Spinal cord (tissue), 10 donors: ENCODE measurements around the gene POGLUT3. TPM values are rescaled to one million over a fixed set of nuclear protein-coding genes. Genes with fewer than 3 reads are reported as not detected.

Source experiments
- DNase-seq, 6 donors: peaks; one replicate each; pipeline versions ENCODE4 v3.0.0 to v3.0.0-alpha.2; 2013 to 2015; ENCODE audit warnings: low spot score in 6 of 6, low read depth in 4 of 6
- H3K27ac ChIP-seq: one replicate; pipeline ENCODE4 v1.5.1; 2013; ENCODE audit warnings: low read depth, low read length, control low read depth
- H3K27me3 ChIP-seq: one replicate; pipeline ENCODE4 v1.6.1; 2013; ENCODE audit warnings: low read length; ENCODE audit not compliant: control insufficient read depth, insufficient read depth
- H3K36me3 ChIP-seq: one replicate; pipeline ENCODE4 v1.6.1; 2013; ENCODE audit warnings: low read length; ENCODE audit not compliant: control insufficient read depth, insufficient read depth
- H3K4me1 ChIP-seq: one replicate; pipeline ENCODE4 v1.6.1; 2013; ENCODE audit warnings: low read length; ENCODE audit not compliant: control insufficient read depth, insufficient read depth
- H3K4me3 ChIP-seq: one replicate; pipeline ENCODE4 v1.5.1; 2013; ENCODE audit warnings: low read depth, low read length, control low read depth
- H3K9me3 ChIP-seq: one replicate; pipeline ENCODE4 v1.6.1; 2013; ENCODE audit warnings: low read length; ENCODE audit not compliant: control insufficient read depth, insufficient read depth
- WGBS: methylation state at CpG from one replicate; pipeline ENCODE4 v1.1.5; 2013; ENCODE audit warnings: missing lambda C conversion rate; ENCODE audit not compliant: insufficient coverage; 5-methylcytosine and 5-hydroxymethylcytosine counted together
- long read RNA-seq, 4 donors: transcript quantifications; one replicate each; lab custom pipeline, GENCODE V29; 2026
- polyA plus RNA-seq, 2 donors: library from polyadenylated mRNA; unstranded; fragments of 120-200 nt; gene quantifications; one replicate each; pipeline ENCODE4 v1.2.1, GENCODE V29; 2013; ENCODE audit not compliant: insufficient read length in 2 of 2
- total RNA-seq, 2 donors: library from RNA; depleted of rRNA in 1 of 2; stranded (reverse); fragments of 120-200 nt in 1 of 2; fragments of >200 nt in 1 of 2; gene quantifications; one replicate each; pipeline versions ENCODE4 v1.2.3 to v1.2.4, GENCODE V29; 2013 to 2014
- donor health status: healthy.

Gene POGLUT3
- total RNA-seq (10 to 100 TPM; 38.0 to 44.4 TPM), polyA plus RNA-seq (10 to 100 TPM; 17.5 to 19.0 TPM)
- long read RNA-seq, donor 1, full-length matches to known transcripts, result 4 of 4 reads
- long read RNA-seq, donor 1, partial matches to known transcripts, result 0 of 4 reads
- long read RNA-seq, donor 1, other reads (novel, unspliced or antisense), result 0 of 4 reads
- long read RNA-seq, donor 2, full-length matches to known transcripts, result 5 of 5 reads
- long read RNA-seq, donor 2, partial matches to known transcripts, result 0 of 5 reads
- long read RNA-seq, donor 2, other reads (novel, unspliced or antisense), result 0 of 5 reads
- long read RNA-seq, donor 3, partial matches to known transcripts, result 5 of 5 reads
- long read RNA-seq, donor 3, other reads (novel, unspliced or antisense), result 0 of 5 reads
- long read RNA-seq, donor 4, full-length matches to known transcripts, result 16 of 40 reads
- long read RNA-seq, donor 4, partial matches to known transcripts, result 24 of 40 reads
- long read RNA-seq, donor 4, other reads (novel, unspliced or antisense), result 0 of 40 reads

- Histone ChIP-seq H3K27me3 (no peaks in the 10 kb centered on the region), H3K9me3 (no peaks in the 10 kb centered on the region), H3K4me3 (peak within 1 kb of the TSS; percentile 73), H3K36me3 (no peaks in the 10 kb centered on the region), H3K4me1 (peaks cover 14% of the 10 kb centered on the region), H3K27ac (peak within 1 kb of the TSS; percentile 93)
- DNase-seq, result peak in 5 of 6 donors; percentile 26 to 82 (median 38)
- under 1% methylated on average over 84 of the region's 84 CpGs for WGBS
Measured at GRCh38 chr11:108498046-108498815, at the start of gene POGLUT3. TSS of gene POGLUT3 (minus strand) at chr11:108498384. CDS start at chr11:108498366, 18 bp downstream.

GRCh38 chr11:108545909-108546501 is 47.8 kb upstream of the POGLUT3 start:
- H3K36me3 ChIP-seq, result no peaks in the 10 kb centered on the region
- H3K4me3 ChIP-seq, result no peak overlapping the region
- H3K4me1 ChIP-seq, result no peaks in the 10 kb centered on the region
- no peak for DNase-seq
- H3K27ac ChIP-seq, result no peak overlapping the region
- 76% methylated on average over 5 of the region's 5 CpGs for WGBS
- H3K27me3 ChIP-seq, result no peaks in the 10 kb centered on the region
- H3K9me3 ChIP-seq, result no peaks in the 10 kb centered on the region

- WGBS, result 68% methylated on average over 5 of the region's 5 CpGs
- Histone ChIP-seq H3K4me3 (no peak overlapping the region), H3K36me3 (no peaks in the 10 kb centered on the region), H3K9me3 (no peaks in the 10 kb centered on the region), H3K4me1 (no peaks in the 10 kb centered on the region), H3K27ac (no peak overlapping the region), H3K27me3 (no peaks in the 10 kb centered on the region)
- DNase-seq, result no peak
Measured at GRCh38 chr11:108543316-108543964, 45.3 kb upstream of the POGLUT3 start.

- Histone ChIP-seq H3K27ac (no peak overlapping the region), H3K4me3 (no peak overlapping the region), H3K36me3 (no peaks in the 10 kb centered on the region), H3K27me3 (no peaks in the 10 kb centered on the region), H3K4me1 (no peaks in the 10 kb centered on the region), H3K9me3 (no peaks in the 10 kb centered on the region)
- no peak for DNase-seq
Measured at GRCh38 chr11:108541531-108541930, 43.3 kb upstream of the POGLUT3 start.

GRCh38 chr11:108538502-108538901 is 40.3 kb upstream of the POGLUT3 start:
- Histone ChIP-seq H3K27ac (no peak overlapping the region), H3K36me3 (no peaks in the 10 kb centered on the region), H3K27me3 (no peaks in the 10 kb centered on the region), H3K4me3 (no peak overlapping the region), H3K4me1 (no peaks in the 10 kb centered on the region), H3K9me3 (no peaks in the 10 kb centered on the region)
- no peak for DNase-seq
- 50% methylated on average over 1 of the region's 4 CpGs for WGBS

GRCh38 chr11:108538022-108538424 is 39.8 kb upstream of the POGLUT3 start:
- DNase-seq, result peak in 2 of 6 donors; percentile 5 to 28

GRCh38 chr11:108536783-108537182 is 38.6 kb upstream of the POGLUT3 start:
- Histone ChIP-seq H3K4me3 (no peak overlapping the region), H3K27ac (no peak overlapping the region), H3K27me3 (no peaks in the 10 kb centered on the region), H3K4me1 (no peaks in the 10 kb centered on the region), H3K36me3 (no peaks in the 10 kb centered on the region), H3K9me3 (no peaks in the 10 kb centered on the region)
- no peak for DNase-seq
- 93% methylated on average over 4 of the region's 5 CpGs for WGBS

More at GRCh38 chr11:108538022-108538424, 39.8 kb upstream of the POGLUT3 start:
- Histone ChIP-seq H3K27ac (no peak overlapping the region), H3K9me3 (no peaks in the 10 kb centered on the region), H3K4me1 (no peaks in the 10 kb centered on the region), H3K4me3 (no peak overlapping the region), H3K27me3 (no peaks in the 10 kb centered on the region), H3K36me3 (no peaks in the 10 kb centered on the region)
- WGBS, result 23% methylated on average over 7 of the region's 8 CpGs

- no peaks in the 10 kb centered on the region for H3K9me3 ChIP-seq
- WGBS, result 89% methylated on average over 4 of the region's 6 CpGs
- H3K27me3 ChIP-seq, result no peaks in the 10 kb centered on the region
- DNase-seq, result no peak
- no peak overlapping the region for H3K27ac ChIP-seq
- no peaks in the 10 kb centered on the region for H3K4me1 ChIP-seq
- H3K4me3 ChIP-seq, result no peak overlapping the region
- no peaks in the 10 kb centered on the region for H3K36me3 ChIP-seq
Measured at GRCh38 chr11:108535384-108535955, 37.3 kb upstream of the POGLUT3 start.
